Neural crest cell (in vitro differentiated cells): ENCODE measurements around the gene HPS5. TPM values are rescaled to one million over a fixed set of nuclear protein-coding genes. Genes with fewer than 3 reads are reported as not detected.
A peak's percentile ranks its signal among the peaks of the same experiment; 100 is the strongest.
"Not testable (repeated sequence)": the region's sequence is repeated elsewhere in the genome, so short reads cannot be mapped to it uniquely, and the experiment has no call there.

Experiments used
- DNase-seq: peaks from one replicate; pipeline ENCODE4 v3.0.0; 2021; ENCODE audit warnings: low read depth, mixed read lengths, low spot score
- H3K27ac Mint-ChIP-seq: one replicate; pipeline ENCODE4 v1.8.0; 2021; ENCODE audit warnings: mild to moderate bottlenecking, mixed read lengths; ENCODE audit not compliant: unreplicated experiment
- H3K27me3 Mint-ChIP-seq: 2 replicates; pipeline ENCODE4 v1.8.0; 2021; ENCODE audit warnings: low read depth, mild to moderate bottlenecking, mixed read lengths
- H3K36me3 Mint-ChIP-seq: 2 replicates; pipeline ENCODE4 v1.8.0; 2021; ENCODE audit warnings: low read depth, mild to moderate bottlenecking, mixed read lengths
- H3K4me1 Mint-ChIP-seq: 2 replicates; pipeline ENCODE4 v1.8.0; 2021; ENCODE audit warnings: mixed read lengths
- H3K4me3 Mint-ChIP-seq: one replicate; pipeline ENCODE4 v1.8.0; 2021; ENCODE audit warnings: mild to moderate bottlenecking, mixed read lengths
- H3K9me3 Mint-ChIP-seq: 2 replicates; pipeline ENCODE4 v1.8.0; 2021; ENCODE audit warnings: mixed read lengths
- CTCF ChIP-seq: fragments of 200-600 bp; sonication (generic); conservative IDR thresholded peaks from 2 replicates; pipeline ENCODE4 v1.5.0; 2021; ENCODE audit warnings: antibody characterized with exemption, mild to moderate bottlenecking
- total RNA-seq: library from RNA; stranded (reverse); gene quantifications from 2 replicates; pipeline ENCODE4 v1.2.1, GENCODE V29; 2021

Gene HPS5
- total RNA-seq, 1 donor from 2014 or later, result 24.2 TPM

DNA sequence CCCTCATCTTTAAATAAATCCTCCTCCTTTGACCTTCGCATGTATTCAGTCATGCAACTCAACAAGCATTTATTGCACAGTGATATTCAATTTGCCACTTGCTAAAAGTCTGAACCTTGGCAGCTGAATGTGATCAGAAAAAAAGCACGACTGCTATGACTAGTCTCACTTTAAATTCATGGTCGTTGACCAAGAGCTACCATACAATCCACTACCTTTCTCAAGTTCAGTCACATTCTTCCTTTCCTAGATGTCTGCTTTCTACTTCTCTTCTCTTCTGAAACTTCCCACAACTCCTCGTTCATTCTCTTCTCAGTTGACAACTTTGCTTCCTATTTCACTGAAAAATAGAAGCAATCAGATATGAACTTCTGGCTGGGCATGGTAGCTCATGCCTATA, 57.9 kb downstream of the HPS5 start:
- H3K36me3 Mint-ChIP-seq, result no peaks in the 10 kb centered on the region
- no peak for TF ChIP-seq CTCF
- H3K9me3 Mint-ChIP-seq, result no peaks in the 10 kb centered on the region
- H3K27ac Mint-ChIP-seq, result no peak overlapping the region
- no peak for DNase-seq
- no peaks in the 10 kb centered on the region for H3K4me1 Mint-ChIP-seq
- H3K4me3 Mint-ChIP-seq, result no peak overlapping the region
- peaks cover 2% of the 10 kb centered on the region for H3K27me3 Mint-ChIP-seq

DNA sequence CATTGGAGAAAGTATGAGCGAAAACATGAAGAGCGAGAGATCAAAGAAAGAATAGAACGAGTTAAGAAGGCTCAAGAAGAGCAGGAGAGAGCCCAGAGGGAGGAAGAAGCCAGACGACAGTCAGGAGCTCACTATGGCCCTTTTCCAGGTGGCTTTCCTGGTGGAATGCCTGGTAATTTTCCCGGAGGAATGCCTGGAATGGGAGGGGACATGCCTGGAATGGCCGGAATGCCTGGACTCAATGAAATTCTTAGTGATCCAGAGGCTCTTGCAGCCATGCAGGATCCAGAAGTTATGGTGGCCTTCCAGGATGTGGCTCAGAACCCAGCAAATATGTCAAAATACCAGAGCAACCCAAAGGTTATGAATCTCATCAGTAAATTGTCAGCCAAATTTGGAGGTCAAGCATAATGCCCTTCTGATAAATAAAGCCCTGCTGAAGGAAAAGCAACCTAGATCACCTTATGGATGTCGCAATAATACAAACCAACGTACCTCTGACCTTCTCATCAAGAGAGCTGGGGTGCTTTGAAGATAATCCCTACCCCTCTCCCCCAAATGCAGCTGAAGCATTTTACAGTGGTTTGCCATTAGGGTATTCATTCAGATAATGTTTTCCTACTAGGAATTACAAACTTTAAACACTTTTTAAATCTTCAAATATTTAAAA, 59.1 kb downstream of the HPS5 start:
- not testable (repeated sequence) for H3K4me1 Mint-ChIP-seq, H3K9me3 Mint-ChIP-seq, H3K27ac Mint-ChIP-seq, H3K4me3 Mint-ChIP-seq, H3K27me3 Mint-ChIP-seq, DNase-seq, H3K36me3 Mint-ChIP-seq

DNA sequence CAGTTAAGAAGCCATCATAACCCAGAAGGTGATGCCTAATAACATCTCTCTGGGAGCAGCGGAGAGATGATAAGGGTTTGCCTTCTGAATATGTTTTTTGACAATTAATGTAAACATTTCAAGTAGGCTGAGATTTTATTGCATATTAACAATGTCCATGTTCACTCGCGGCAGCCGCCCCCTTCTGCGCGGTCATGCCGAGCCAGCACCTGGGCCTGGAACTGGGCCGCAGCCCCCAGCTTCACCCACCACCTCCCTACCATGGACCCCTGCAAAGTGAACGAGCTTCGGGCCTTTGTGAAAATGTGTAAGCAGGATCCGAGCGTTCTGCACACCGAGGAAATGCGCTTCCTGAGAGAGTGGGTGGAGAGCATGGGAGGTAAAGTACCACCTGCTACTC, 60.2 kb downstream of the HPS5 start:
- H3K4me1 Mint-ChIP-seq, result no peaks in the 10 kb centered on the region
- no peak overlapping the region for H3K27ac Mint-ChIP-seq
- TF ChIP-seq CTCF, result no peak
- no peak overlapping the region for H3K4me3 Mint-ChIP-seq
- H3K27me3 Mint-ChIP-seq, result peaks cover 2% of the 10 kb centered on the region
- H3K36me3 Mint-ChIP-seq, result no peaks in the 10 kb centered on the region
- DNase-seq, result no peak
- H3K9me3 Mint-ChIP-seq, result no peaks in the 10 kb centered on the region

DNA sequence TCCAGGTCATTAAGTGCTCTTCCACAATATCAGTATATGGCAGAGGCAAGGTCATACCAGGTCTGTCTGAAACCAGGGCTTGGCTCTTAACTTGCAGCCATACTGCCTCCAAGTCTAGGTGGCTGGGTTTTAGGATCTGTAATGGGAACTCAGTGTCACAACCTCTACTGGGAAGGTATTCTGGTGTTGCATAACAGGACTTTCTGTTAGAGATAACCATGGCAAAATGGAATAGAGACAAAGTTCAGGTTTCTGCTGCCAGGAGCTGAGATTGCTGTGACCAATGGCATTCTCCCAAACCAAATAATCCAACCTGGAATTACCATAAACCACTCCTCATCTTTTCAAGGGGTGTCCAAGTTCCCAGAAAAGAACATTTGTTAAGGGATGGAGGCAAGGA, 62.7 kb downstream of the HPS5 start:
- no peaks in the 10 kb centered on the region for H3K9me3 Mint-ChIP-seq
- H3K27me3 Mint-ChIP-seq, result no peaks in the 10 kb centered on the region
- H3K36me3 Mint-ChIP-seq, result no peaks in the 10 kb centered on the region
- H3K4me3 Mint-ChIP-seq, result no peak overlapping the region
- no peak for TF ChIP-seq CTCF
- H3K4me1 Mint-ChIP-seq, result no peaks in the 10 kb centered on the region
- no peak for DNase-seq
- no peak overlapping the region for H3K27ac Mint-ChIP-seq

GRCh38 chr11:18254781-18255361, 67.1 kb downstream of the HPS5 start:
- Mint-ChIP-seq H3K4me1 (no peaks in the 10 kb centered on the region), H3K27ac (peak overlapping the region; percentile 19), H3K27me3 (no peaks in the 10 kb centered on the region), H3K36me3 (no peaks in the 10 kb centered on the region), H3K9me3 (no peaks in the 10 kb centered on the region), H3K4me3 (no peak overlapping the region)
- DNase-seq, result no peak
- TF ChIP-seq CTCF, result no peak

DNA sequence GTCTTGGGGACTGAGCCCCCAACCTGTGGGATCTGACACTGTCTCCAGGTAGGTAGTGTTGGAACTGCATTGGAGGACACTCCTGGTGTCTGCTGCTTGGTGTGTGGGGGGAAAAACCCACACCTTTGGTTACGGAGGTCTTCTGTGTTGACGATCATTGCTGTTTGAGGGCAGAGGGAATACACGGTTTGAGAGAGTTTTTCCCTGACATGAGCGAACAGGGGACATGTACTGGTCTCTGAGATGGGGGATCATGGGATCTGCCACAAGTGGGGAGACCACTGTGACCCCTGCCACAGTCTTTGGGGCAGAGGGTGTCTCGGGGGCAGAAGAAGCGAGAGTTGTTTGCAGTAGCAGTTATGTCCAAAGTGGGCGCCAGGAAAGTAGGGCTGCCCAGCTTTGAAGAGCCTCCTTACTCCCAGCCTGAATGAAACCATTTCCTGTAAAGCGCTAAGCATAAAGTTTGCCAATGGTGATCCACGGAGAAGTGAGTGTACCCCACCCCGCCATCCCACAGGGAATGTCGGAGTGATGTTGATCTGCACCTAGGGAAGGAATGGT, 68.1 kb downstream of the HPS5 start:
- no peaks in the 10 kb centered on the region for H3K4me1 Mint-ChIP-seq
- no peaks in the 10 kb centered on the region for H3K36me3 Mint-ChIP-seq
- H3K4me3 Mint-ChIP-seq, result no peak overlapping the region
- H3K27ac Mint-ChIP-seq, result peak overlapping the region; percentile 54
- H3K9me3 Mint-ChIP-seq, result no peaks in the 10 kb centered on the region
- H3K27me3 Mint-ChIP-seq, result no peaks in the 10 kb centered on the region
- DNase-seq, result no peak
- TF ChIP-seq CTCF, result no peak
